Activated T-helper 9 cell treated with anti-CD3 and anti-CD28 coated beads, Interleukin-2, amount 50 U/mL, for 16 hours (primary cell): ENCODE data around the gene VWA5B2.

Source experiments
- DNase-seq: peaks from one replicate; pipeline ENCODE4 v3.0.0-alpha.2; 2020; ENCODE audit warnings: low read depth

Gene VWA5B2

GRCh38 chr3:184227481-184227935 is 1.9 kb upstream of the VWA5B2 start:
- peak; percentile 30 for DNase-seq

- DNase-seq: no peak
These were observed 828 bp upstream of the VWA5B2 start for GRCh38 chr3:184228376-184229137.

GRCh38 chr3:184230081-184230602 is 757 bp downstream of the VWA5B2 start:
- DNase-seq: no peak

GRCh38 chr3:184230603-184231528 is 1.5 kb downstream of the VWA5B2 start:
- no peak for DNase-seq

GRCh38 chr3:184231671-184232070 is 2.3 kb downstream of the VWA5B2 start:
- DNase-seq: no peak

- no peak for DNase-seq
These were observed 3.9 kb downstream of the VWA5B2 start for GRCh38 chr3:184233127-184233843.

- DNase-seq: no peak
These were observed 4.8 kb downstream of the VWA5B2 start for GRCh38 chr3:184234224-184234623.

- DNase-seq: no peak
These were observed 5.4 kb downstream of the VWA5B2 start for GRCh38 chr3:184234671-184235380.

GRCh38 chr3:184235381-184236032 is 6.1 kb downstream of the VWA5B2 start:
- DNase-seq: no peak

GRCh38 chr3:184236033-184236410 is 6.6 kb downstream of the VWA5B2 start:
- DNase-seq: no peak

GRCh38 chr3:184236636-184237035 is 7.3 kb downstream of the VWA5B2 start:
- DNase-seq: no peak

- DNase-seq: no peak
These were observed 7.8 kb downstream of the VWA5B2 start for GRCh38 chr3:184237211-184237610.

- no peak for DNase-seq
These were observed 8.4 kb downstream of the VWA5B2 start for GRCh38 chr3:184237807-184238206.

GRCh38 chr3:184238246-184238818 is 8.9 kb downstream of the VWA5B2 start:
- no peak for DNase-seq

GRCh38 chr3:184239221-184239620 is 9.8 kb downstream of the VWA5B2 start:
- DNase-seq: no peak

- DNase-seq: no peak
These were observed 10.3 kb downstream of the VWA5B2 start for GRCh38 chr3:184239708-184240107.

GRCh38 chr3:184240384-184241140 is 11.2 kb downstream of the VWA5B2 start:
- DNase-seq: no peak

GRCh38 chr3:184241141-184241446 is 11.7 kb downstream of the VWA5B2 start:
- no peak for DNase-seq

GRCh38 chr3:184241447-184242296 is 12.3 kb downstream of the VWA5B2 start:
- DNase-seq: no peak
